ENCODE results near the gene MED13L. TPM values are rescaled to one million over a fixed set of nuclear protein-coding genes. Genes with fewer than 3 reads are reported as not detected.

Gene MED13L
- total RNA-seq, 1 experiment from 2014 or later: 80.5 TPM

DNA sequence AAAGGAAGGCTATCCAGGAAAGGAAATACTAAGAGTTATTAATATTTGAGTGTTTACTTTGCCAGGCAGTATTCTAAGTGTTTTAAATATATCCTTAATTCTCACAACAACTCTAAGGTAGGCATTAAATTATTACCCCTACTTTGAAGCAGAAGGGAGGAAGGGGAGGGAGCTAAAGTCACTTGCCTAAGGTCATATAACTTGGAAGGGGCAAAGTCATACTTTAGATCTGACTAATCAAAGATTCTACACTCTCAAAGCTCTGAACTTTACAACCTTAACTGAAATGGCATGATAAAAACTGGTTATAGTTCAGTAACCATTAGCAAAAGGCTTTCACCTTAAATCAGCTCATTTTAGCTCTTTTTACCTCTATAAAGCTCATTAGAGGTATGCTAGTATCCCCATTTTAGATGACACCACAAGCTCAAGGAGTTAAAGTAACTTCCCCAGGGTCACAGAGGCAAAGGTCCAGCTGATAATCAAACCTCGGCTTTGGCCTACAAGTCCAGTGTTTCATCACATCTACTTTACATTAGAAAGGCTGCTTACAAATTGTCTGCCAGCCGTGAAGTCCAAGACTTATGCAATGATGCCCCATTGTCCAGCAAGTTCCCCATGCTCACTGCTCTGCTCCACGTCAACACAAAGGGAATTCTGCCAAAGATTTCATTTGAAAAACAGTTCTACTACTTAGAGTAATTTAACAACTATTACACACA is 223.9 kb downstream of the MED13L start:
- ATAC-seq (no peak), DNase-seq (ENCODE audit: low spot score) (no peak)
- no peak overlapping the region for H3K4me3 Mint-ChIP-seq
- H3K9me3 Mint-ChIP-seq: no peaks in the 10 kb centered on the region
- H3K4me1 Mint-ChIP-seq: peaks cover 9% of the 10 kb centered on the region
- no peaks in the 10 kb centered on the region for H3K27me3 Mint-ChIP-seq (ENCODE audit: low read depth)
- no peaks in the 10 kb centered on the region for H3K36me3 Mint-ChIP-seq
- ChIA-PET CTCF (interaction anchor here (0.6 to 0.9 kb wide), 3 partner anchors 38 to 203 kb away, joined by 3 to 6 read pairs (median 3); no protein-coding TSS in a partner anchor), POLR2A (no interaction called here)
- H3K27ac Mint-ChIP-seq: peak overlapping the region; percentile 24
- TF ChIP-seq GABPB1 (CRISPR knock-in tag; IDR thresholded peaks at IDR 0.05) (0 out of 2 replicates have a peak, but pooled peaks have one; percentile 34), TEAD1 (CRISPR knock-in tag; IDR thresholded peaks at IDR 0.05) (no peak)

- no peak for ATAC-seq
These were observed 227.2 kb downstream of the MED13L start for GRCh38 chr12:116050275-116050674.

More at GRCh38 chr12:116050275-116050674, 227.2 kb downstream of the MED13L start:
- no peaks in the 10 kb centered on the region for H3K36me3 Mint-ChIP-seq
- no peak overlapping the region for H3K4me3 Mint-ChIP-seq
- no peak overlapping the region for H3K27ac Mint-ChIP-seq
- no peaks in the 10 kb centered on the region for H3K27me3 Mint-ChIP-seq (ENCODE audit: low read depth)
- no peaks in the 10 kb centered on the region for H3K9me3 Mint-ChIP-seq
- no peak for TF ChIP-seq SP1 (CRISPR knock-in tag; conservative IDR thresholded peaks at IDR 0.05)
- no peak for TF ChIP-seq ELF4 (CRISPR knock-in tag; IDR thresholded peaks at IDR 0.05; ENCODE audit: low read depth)
- no peak for TF ChIP-seq PRDM15 (CRISPR knock-in tag; IDR thresholded peaks at IDR 0.05)
- no peak for TF ChIP-seq GRHL2 (CRISPR knock-in tag; IDR thresholded peaks at IDR 0.05; ENCODE audit: insufficient replicate concordance, severe bottlenecking)
- no peak for TF ChIP-seq ATF6 (CRISPR knock-in tag; IDR thresholded peaks at IDR 0.05)
- no peak for TF ChIP-seq HMGXB4 (CRISPR knock-in tag; IDR thresholded peaks at IDR 0.05)
- TF ChIP-seq GABPB1 (CRISPR knock-in tag; IDR thresholded peaks at IDR 0.05): no peak
- no peak for DNase-seq (ENCODE audit: low spot score)
- ChIA-PET CTCF (no interaction called here), POLR2A (no interaction called here)
- H3K4me1 Mint-ChIP-seq: peaks cover 11% of the 10 kb centered on the region

Measured in WTC11 (cell line).